CD4-positive, alpha-beta memory T cell (primary cell): ENCODE data around the gene CRACR2B. TPM values are rescaled to one million over a fixed set of nuclear protein-coding genes. Genes with fewer than 3 reads are reported as not detected.

Source experiments
- CTCF ChIA-PET: fragments of 350-600 bp; sonication (Branson Sonifier 250); formaldehyde crosslinking; loops from one replicate; lab custom pipeline; 2021; ENCODE audit warnings: inconsistent platforms; ENCODE audit not compliant: partially characterized antibody; lab: Charles Lee
- POLR2A ChIA-PET: fragments of 350-600 bp; sonication (Branson Sonifier 250); formaldehyde crosslinking; loops from one replicate; lab custom pipeline; 2021; ENCODE audit not compliant: partially characterized antibody; lab: Charles Lee
- DNase-seq, 5 donors: peaks; one replicate each; pipeline versions ENCODE4 v3.0.0 to v3.0.0-alpha.2; 2020 to 2022; ENCODE audit warnings: mixed read lengths in 1 of 5
- H3K27ac ChIP-seq: one replicate; pipeline ENCODE4 v1.7.0; 2013; ENCODE audit warnings: low read depth, low read length
- H3K27me3 ChIP-seq: 2 replicates; pipeline ENCODE4 v1.7.0; 2013; ENCODE audit warnings: mild to moderate bottlenecking, low read length, moderate library complexity; ENCODE audit not compliant: insufficient read depth
- H3K36me3 ChIP-seq: 2 replicates; pipeline ENCODE4 v1.7.0; 2013; ENCODE audit warnings: mild to moderate bottlenecking, low read length, moderate library complexity; ENCODE audit not compliant: insufficient read depth
- H3K4me1 ChIP-seq: 2 replicates; pipeline ENCODE4 v1.7.0; 2013; ENCODE audit warnings: mild to moderate bottlenecking, low read length, moderate library complexity; ENCODE audit not compliant: insufficient read depth
- H3K4me3 ChIP-seq, 2 donors: one replicate each; pipeline ENCODE4 v1.7.0; 2013; ENCODE audit warnings: low read length in 2 of 2, mild to moderate bottlenecking in 1 of 2
- H3K9me3 ChIP-seq, 2 donors: one replicate each; pipeline ENCODE4 v1.7.0; 2013; ENCODE audit warnings: low read length in 2 of 2, control low read depth in 1 of 2; ENCODE audit not compliant: control insufficient read depth in 1 of 2
- H3K27ac Mint-ChIP-seq, 7 donors: one replicate each; pipeline ENCODE4 v1.8.0; 2020 to 2021; ENCODE audit warnings: mixed read lengths in 7 of 7, mild to moderate bottlenecking in 6 of 7, inconsistent platforms in 3 of 7, moderate library complexity in 3 of 7
- H3K27me3 Mint-ChIP-seq, 2 donors: one replicate each; pipeline ENCODE4 v1.8.0; 2020 to 2021; ENCODE audit warnings: mixed read lengths in 2 of 2
- H3K36me3 Mint-ChIP-seq, 2 donors: one replicate each; pipeline ENCODE4 v1.8.0; 2020 to 2021; ENCODE audit warnings: mixed read lengths in 2 of 2, inconsistent platforms in 1 of 2, mild to moderate bottlenecking in 1 of 2
- H3K4me1 Mint-ChIP-seq, 4 donors: one replicate each; pipeline ENCODE4 v1.8.0; 2020 to 2021; ENCODE audit warnings: mixed read lengths in 4 of 4, mild to moderate bottlenecking in 1 of 4
- H3K4me3 Mint-ChIP-seq, 8 donors: one replicate each; pipeline ENCODE4 v1.8.0; 2020 to 2021; ENCODE audit warnings: mixed read lengths in 8 of 8, mild to moderate bottlenecking in 7 of 8, moderate library complexity in 6 of 8, inconsistent platforms in 3 of 8
- H3K9me3 Mint-ChIP-seq, 8 donors: one replicate each; pipeline ENCODE4 v1.8.0; 2020 to 2021; ENCODE audit warnings: mixed read lengths in 8 of 8, mild to moderate bottlenecking in 5 of 8, inconsistent platforms in 3 of 8, moderate library complexity in 1 of 8
- intact Hi-C: fragments of 100-400 bp; cut with micrococcal nuclease; formaldehyde crosslinking; loops from one replicate; pipeline ENCODE4 v1.15.1; 2023
- polyA plus RNA-seq, 2 donors: library from polyadenylated mRNA; unstranded; fragments of 300-500 nt; fragmentation: Illumina TruSeq; gene quantifications; one replicate each; pipeline ENCODE4 v1.2.3, GENCODE V29; 2021
- total RNA-seq, 2 experiments: library from RNA; stranded (reverse); gene quantifications; one replicate each; pipeline ENCODE4 v1.2.3, GENCODE V29; 2021

Gene CRACR2B
- total and polyA plus RNA-seq, 4 experiments from 2014 or later: 0.55 TPM; not detected in 3

GRCh38 chr11:849104-849824 lies 21.5 kb downstream of the CRACR2B start:
- Histone ChIP-seq H3K27ac (no peak overlapping the region), H3K9me3 (no peaks in the 10 kb centered on the region), H3K27me3 (peaks cover 10% of the 10 kb centered on the region), H3K4me3 (peak overlapping the region in 1 of 2 donors; percentile 24), H3K36me3 (no peaks in the 10 kb centered on the region), H3K4me1 (peaks cover 10% of the 10 kb centered on the region)
- POLR2A ChIA-PET: interaction anchor here (1.0 kb wide), 2 partner anchors 61 to 202 kb away, joined by 3 to 6 read pairs; no protein-coding TSS in a partner anchor
- Mint-ChIP-seq H3K9me3 (no peaks in the 10 kb centered on the region), H3K27me3 (peaks cover 4% of the 10 kb centered on the region in 2 donors), H3K36me3 (no peaks in the 10 kb centered on the region), H3K4me3 (peak overlapping the region; percentile 61 to 79 (median 73)), H3K27ac (no peak overlapping the region), H3K4me1 (peaks cover 2 to 14% (median 6%) of the 10 kb centered on the region in 4 donors)
- DNase-seq: no peak
- CTCF ChIA-PET: interaction anchor here (1.0 to 4.1 kb wide), 5 partner anchors 17 to 205 kb away, joined by 3 to 35 read pairs (median 3); partner anchors contain the start of gene RPLP2
- intact Hi-C loops: no loop called here

GRCh38 chr11:849951-850774 lies 22.4 kb downstream of the CRACR2B start:
- DNase-seq: no peak
- ChIA-PET POLR2A (no interaction called here), CTCF (interaction anchor here (4.1 kb wide), 1 partner anchor 200 kb away, joined by 35 read pairs; no protein-coding TSS in a partner anchor)
- H3K36me3 ChIP-seq: no peaks in the 10 kb centered on the region
- Mint-ChIP-seq H3K4me1 (peaks cover 2 to 9% (median 4%) of the 10 kb centered on the region in 4 donors), H3K4me3 (peak overlapping the region in 6 of 8 donors; percentile 48 to 77 (median 58)), H3K9me3 (no peaks in the 10 kb centered on the region), H3K27ac (no peak overlapping the region), H3K36me3 (no peaks in the 10 kb centered on the region), H3K27me3 (peaks cover 4% of the 10 kb centered on the region in 2 donors)
- H3K27ac ChIP-seq: no peak overlapping the region
- no peaks in the 10 kb centered on the region for H3K9me3 ChIP-seq
- intact Hi-C loops: no loop called here
- H3K27me3 ChIP-seq: peaks cover 10% of the 10 kb centered on the region
- H3K4me3 ChIP-seq: no peak overlapping the region
- H3K4me1 ChIP-seq: peaks cover 10% of the 10 kb centered on the region

- Mint-ChIP-seq H3K4me1 (peaks cover 2 to 9% (median 3%) of the 10 kb centered on the region in 4 donors), H3K36me3 (no peaks in the 10 kb centered on the region), H3K27me3 (peaks cover 4% of the 10 kb centered on the region in 2 donors), H3K4me3 (peak overlapping the region in 3 of 8 donors; percentile 32 to 70 (median 42)), H3K9me3 (no peaks in the 10 kb centered on the region), H3K27ac (peak overlapping the region in 1 of 7 donors; percentile 35)
- peak in 1 of 5 donors; percentile 26 for DNase-seq
- Histone ChIP-seq H3K27ac (no peak overlapping the region), H3K27me3 (peaks cover 10% of the 10 kb centered on the region), H3K9me3 (no peaks in the 10 kb centered on the region), H3K4me1 (peaks cover 10% of the 10 kb centered on the region), H3K4me3 (no peak overlapping the region), H3K36me3 (no peaks in the 10 kb centered on the region)
- intact Hi-C loops: no loop called here
- ChIA-PET POLR2A (no interaction called here), CTCF (no interaction called here)
Measured at GRCh38 chr11:850775-851763, 23.4 kb downstream of the CRACR2B start.

- H3K9me3 Mint-ChIP-seq: no peaks in the 10 kb centered on the region
Measured at GRCh38 chr11:852762-853161, 25.0 kb downstream of the CRACR2B start.

GRCh38 chr11:853682-854448 lies 26.1 kb downstream of the CRACR2B start:
- no peak overlapping the region for H3K4me3 Mint-ChIP-seq
- intact Hi-C loops: no loop called here
- CTCF ChIA-PET: no interaction called here

More at GRCh38 chr11:852762-853161, 25.0 kb downstream of the CRACR2B start:
- DNase-seq: no peak
- Mint-ChIP-seq H3K27me3 (peaks cover 2 to 4% of the 10 kb centered on the region in 2 donors), H3K27ac (no peak overlapping the region), H3K4me1 (peaks cover 2 to 9% (median 7%) of the 10 kb centered on the region in 4 donors), H3K36me3 (no peaks in the 10 kb centered on the region), H3K4me3 (no peak overlapping the region)
- H3K36me3 ChIP-seq: no peaks in the 10 kb centered on the region
- intact Hi-C loops: no loop called here
- peaks cover 10% of the 10 kb centered on the region for H3K27me3 ChIP-seq
- H3K27ac ChIP-seq: no peak overlapping the region
- H3K9me3 ChIP-seq: no peaks in the 10 kb centered on the region
- H3K4me3 ChIP-seq: no peak overlapping the region
- peaks cover 10% of the 10 kb centered on the region for H3K4me1 ChIP-seq
- ChIA-PET CTCF (no interaction called here), POLR2A (no interaction called here)

GRCh38 chr11:854601-855329 lies 27.0 kb downstream of the CRACR2B start:
- Mint-ChIP-seq H3K9me3 (no peaks in the 10 kb centered on the region), H3K36me3 (no peaks in the 10 kb centered on the region), H3K4me3 (no peak overlapping the region), H3K27me3 (peaks cover 0 to 2% of the 10 kb centered on the region in 2 donors), H3K4me1 (peaks cover 0 to 5% (median 1%) of the 10 kb centered on the region in 4 donors), H3K27ac (no peak overlapping the region)
- intact Hi-C loops: no loop called here
- Histone ChIP-seq H3K27ac (no peak overlapping the region), H3K27me3 (no peaks in the 10 kb centered on the region), H3K9me3 (no peaks in the 10 kb centered on the region), H3K36me3 (no peaks in the 10 kb centered on the region), H3K4me1 (no peaks in the 10 kb centered on the region), H3K4me3 (no peak overlapping the region)
- ChIA-PET POLR2A (no interaction called here), CTCF (no interaction called here)
- no peak for DNase-seq

More at GRCh38 chr11:853682-854448, 26.1 kb downstream of the CRACR2B start:
- no peaks in the 10 kb centered on the region for H3K9me3 ChIP-seq
- peaks cover 4% of the 10 kb centered on the region for H3K4me1 ChIP-seq
- H3K36me3 ChIP-seq: no peaks in the 10 kb centered on the region
- Mint-ChIP-seq H3K27ac (no peak overlapping the region), H3K4me1 (peaks cover 0 to 5% (median 4%) of the 10 kb centered on the region in 4 donors), H3K36me3 (no peaks in the 10 kb centered on the region), H3K27me3 (peaks cover 0 to 2% of the 10 kb centered on the region in 2 donors), H3K9me3 (no peaks in the 10 kb centered on the region)
- no peak overlapping the region for H3K27ac ChIP-seq
- H3K27me3 ChIP-seq: peaks cover 4% of the 10 kb centered on the region
- POLR2A ChIA-PET: no interaction called here
- no peak overlapping the region for H3K4me3 ChIP-seq
- no peak for DNase-seq
